Thoracic aorta (tissue), 2 donors: ENCODE results near the gene DDX23. TPM values are rescaled to one million over a fixed set of nuclear protein-coding genes. Genes with fewer than 3 reads are reported as not detected.

ENCODE experiments used
- ATAC-seq: fragments of 150-250 bp; one replicate; pipeline ENCODE4 v1.8.0; 2017; ENCODE audit warnings: low read depth; ENCODE audit not compliant: insufficient number of reproducible peaks, low FRiP score
- DNase-seq: peaks from one replicate; pipeline ENCODE4 v3.0.0-alpha.2; 2020; ENCODE audit warnings: low spot score
- H3K27ac ChIP-seq, 2 donors: fragments of 200-600 bp; sonication (generic); 1 replicate in 1 of 2; 2 replicates in 1 of 2; pipeline ENCODE4 v1.5.1; 2016; ENCODE audit warnings: mild to moderate bottlenecking in 2 of 2, moderate library complexity in 2 of 2
- H3K27me3 ChIP-seq: fragments of 200-600 bp; sonication (generic); replicated peaks from 2 replicates; pipeline ENCODE4 v1.6.0; 2016; ENCODE audit warnings: mild to moderate bottlenecking; ENCODE audit not compliant: insufficient read depth
- H3K36me3 ChIP-seq: fragments of 200-600 bp; sonication (generic); one replicate; pipeline ENCODE4 v1.5.1; 2016
- H3K4me1 ChIP-seq, 2 donors: fragments of 200-600 bp; sonication (generic); 1 replicate in 1 of 2; 2 replicates in 1 of 2; pipeline versions ENCODE4 v1.5.1 to v1.6.0; 2016; ENCODE audit warnings: low read depth in 2 of 2, mild to moderate bottlenecking in 1 of 2; ENCODE audit not compliant: control insufficient read depth in 1 of 2
- H3K4me3 ChIP-seq: fragments of 200-600 bp; sonication (generic); 2 replicates; pipeline ENCODE4 v1.5.1; 2016; ENCODE audit warnings: mild to moderate bottlenecking
- H3K9me3 ChIP-seq: fragments of 200-600 bp; sonication (generic); 2 replicates; pipeline ENCODE4 v1.5.1; 2016
- total RNA-seq, 2 donors: library from RNA; depleted of rRNA; stranded (reverse); fragments of >200 nt; gene quantifications; one replicate each; pipeline versions ENCODE4 v1.1.0 to v1.2.3, GENCODE V29; 2016
- TF ChIP-seq, protein P1 (sequence below): fragments of 200-600 bp; sonication (generic); IDR thresholded peaks from one replicate; pipeline ENCODE4 v1.5.1; 2019; ENCODE audit warnings: antibody characterized with exemption

Gene DDX23
- total RNA-seq, 2 donors from 2014 or later = 53.7 to 92.6 TPM

DNA sequence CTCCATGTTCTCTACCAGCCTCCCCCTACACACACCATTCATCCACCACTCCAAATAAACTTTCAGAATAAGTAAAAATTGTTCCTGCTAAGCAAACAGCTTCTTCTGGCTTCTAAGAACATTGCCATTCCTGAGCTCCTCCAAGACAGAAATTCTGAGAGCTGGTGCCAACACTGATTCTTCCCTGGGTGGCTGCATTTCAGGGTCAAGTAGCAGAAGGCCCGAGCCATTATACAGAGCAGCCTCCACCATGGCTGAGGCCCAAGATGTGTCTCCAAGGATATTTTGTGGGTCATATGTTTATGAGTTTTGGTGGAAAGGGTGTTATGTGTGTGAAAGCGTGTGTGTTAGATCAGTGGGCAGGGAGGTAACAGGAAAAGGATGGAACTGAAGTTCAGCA lies 17.2 kb upstream of the DDX23 start:
- H3K9me3 ChIP-seq = no peaks in the 10 kb centered on the region
- no peak for ATAC-seq
- H3K4me1 ChIP-seq = peaks cover 5 to 9% of the 10 kb centered on the region in 2 donors
- H3K27ac ChIP-seq = no peak overlapping the region
- no peaks in the 10 kb centered on the region for H3K36me3 ChIP-seq
- TF ChIP-seq, protein P1, sequence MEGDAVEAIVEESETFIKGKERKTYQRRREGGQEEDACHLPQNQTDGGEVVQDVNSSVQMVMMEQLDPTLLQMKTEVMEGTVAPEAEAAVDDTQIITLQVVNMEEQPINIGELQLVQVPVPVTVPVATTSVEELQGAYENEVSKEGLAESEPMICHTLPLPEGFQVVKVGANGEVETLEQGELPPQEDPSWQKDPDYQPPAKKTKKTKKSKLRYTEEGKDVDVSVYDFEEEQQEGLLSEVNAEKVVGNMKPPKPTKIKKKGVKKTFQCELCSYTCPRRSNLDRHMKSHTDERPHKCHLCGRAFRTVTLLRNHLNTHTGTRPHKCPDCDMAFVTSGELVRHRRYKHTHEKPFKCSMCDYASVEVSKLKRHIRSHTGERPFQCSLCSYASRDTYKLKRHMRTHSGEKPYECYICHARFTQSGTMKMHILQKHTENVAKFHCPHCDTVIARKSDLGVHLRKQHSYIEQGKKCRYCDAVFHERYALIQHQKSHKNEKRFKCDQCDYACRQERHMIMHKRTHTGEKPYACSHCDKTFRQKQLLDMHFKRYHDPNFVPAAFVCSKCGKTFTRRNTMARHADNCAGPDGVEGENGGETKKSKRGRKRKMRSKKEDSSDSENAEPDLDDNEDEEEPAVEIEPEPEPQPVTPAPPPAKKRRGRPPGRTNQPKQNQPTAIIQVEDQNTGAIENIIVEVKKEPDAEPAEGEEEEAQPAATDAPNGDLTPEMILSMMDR = no peak
- no peak overlapping the region for H3K4me3 ChIP-seq
- H3K27me3 ChIP-seq = no peaks in the 10 kb centered on the region
- DNase-seq = no peak

DNA sequence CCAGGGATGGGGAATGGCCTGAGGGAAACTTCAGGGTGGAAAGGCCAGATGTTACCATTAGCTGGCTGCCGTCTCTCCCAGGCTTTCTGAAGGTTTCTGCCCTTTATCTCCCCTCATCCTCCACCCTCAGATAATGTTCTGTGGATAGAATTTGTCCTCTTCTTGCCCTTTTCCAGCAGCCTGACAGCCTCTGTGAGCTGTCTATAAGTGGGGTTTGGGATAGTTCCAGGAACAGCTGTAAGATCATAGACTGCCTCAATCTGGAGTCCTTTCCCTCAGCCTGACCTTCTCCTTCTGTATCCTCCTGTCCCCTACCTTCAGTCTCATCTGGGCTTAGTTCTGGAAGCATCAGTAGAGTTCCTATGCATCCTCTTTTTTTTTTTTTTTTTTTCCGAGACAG lies 16.5 kb upstream of the DDX23 start:
- H3K4me1 ChIP-seq = peaks cover 5 to 9% of the 10 kb centered on the region in 2 donors
- TF ChIP-seq, protein P1 = no peak
- ATAC-seq (no peak), DNase-seq (no peak)
- no peaks in the 10 kb centered on the region for H3K9me3 ChIP-seq
- no peaks in the 10 kb centered on the region for H3K27me3 ChIP-seq
- no peak overlapping the region for H3K4me3 ChIP-seq
- no peak overlapping the region for H3K27ac ChIP-seq
- H3K36me3 ChIP-seq = no peaks in the 10 kb centered on the region

DNA sequence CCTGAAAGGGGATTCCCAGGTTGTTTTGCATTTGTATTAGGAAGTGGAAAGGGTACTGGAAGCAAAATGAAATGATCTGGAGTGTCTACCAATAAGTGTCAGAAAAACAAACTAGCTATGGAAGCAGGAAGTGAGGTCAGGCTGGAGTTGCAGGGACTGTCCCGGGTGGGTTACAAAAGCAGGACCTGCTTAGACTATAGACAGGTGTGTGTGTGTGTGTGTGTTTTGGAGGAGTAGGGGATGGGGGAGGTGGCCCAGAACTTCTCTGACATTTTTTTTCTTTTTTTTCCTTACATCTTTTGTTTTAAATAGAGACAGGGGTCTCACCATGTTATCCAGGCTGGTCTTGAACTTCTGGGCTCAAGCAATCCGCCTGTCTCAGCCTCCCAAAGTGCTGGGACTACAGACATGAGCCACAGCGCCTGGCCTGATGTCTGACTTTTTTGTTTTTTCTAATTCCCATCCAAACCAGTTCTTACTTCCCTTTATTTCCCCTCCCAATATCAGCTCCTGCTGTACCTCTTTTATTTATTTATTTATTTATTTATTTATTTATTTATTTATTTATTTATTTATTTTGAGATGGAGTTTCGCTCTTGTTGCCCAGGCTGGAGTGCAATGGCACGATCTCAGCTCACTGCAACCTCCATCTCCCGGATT lies 14.2 kb upstream of the DDX23 start:
- H3K27me3 ChIP-seq = no peaks in the 10 kb centered on the region
- no peaks in the 10 kb centered on the region for H3K9me3 ChIP-seq
- peak overlapping the region in 1 of 2 donors; percentile 24 for H3K27ac ChIP-seq
- no peak for DNase-seq
- H3K4me3 ChIP-seq = peak overlapping the region; percentile 77
- H3K4me1 ChIP-seq = peaks cover 5 to 9% of the 10 kb centered on the region in 2 donors
- no peak for ATAC-seq
- TF ChIP-seq, protein P1 = no peak
- H3K36me3 ChIP-seq = no peaks in the 10 kb centered on the region

DNA sequence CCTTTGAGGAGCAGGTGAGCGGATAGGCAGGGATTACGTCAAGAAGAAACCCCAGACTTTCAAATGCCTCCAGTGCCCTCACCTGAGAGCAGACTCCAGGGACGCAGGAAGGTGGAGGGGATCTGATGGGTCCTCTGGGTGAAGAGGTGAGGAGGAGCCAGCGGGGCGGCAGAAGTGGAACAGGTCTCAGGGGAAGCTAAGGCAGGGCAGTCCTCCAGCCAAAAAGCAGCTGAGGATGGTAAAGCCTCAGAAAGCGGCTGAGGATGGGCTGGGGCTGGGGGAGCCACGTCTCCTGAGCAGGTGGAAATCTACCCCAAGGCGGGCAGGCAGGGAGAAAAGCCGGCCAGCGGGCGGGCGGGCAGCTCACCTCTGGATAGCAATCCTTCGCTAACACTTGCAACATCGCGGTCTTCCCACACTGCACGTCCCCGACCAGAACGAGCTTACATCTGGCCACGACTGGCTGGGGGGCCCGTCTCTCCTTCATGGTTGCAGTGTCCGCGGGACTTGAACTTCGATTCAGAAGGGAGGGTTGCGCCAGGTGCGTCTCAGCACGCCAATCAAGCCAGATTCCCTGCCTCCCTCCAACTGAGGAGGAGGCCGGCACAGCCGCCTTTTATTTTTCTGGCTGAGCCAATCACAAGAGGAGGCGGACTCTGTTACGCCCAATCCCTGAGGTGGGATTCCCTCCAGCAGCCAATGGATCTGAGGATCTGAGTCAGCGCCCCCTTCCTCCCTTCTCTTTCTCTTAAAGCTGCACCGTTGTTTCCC lies 13.5 kb upstream of the DDX23 start, which contains the start of gene RND1:
Gene RND1 (minus strand): TSS at position 590 of the 771 bp plus-strand sequence. CDS start 103 bp downstream, at position 487.
- H3K9me3 ChIP-seq = no peaks in the 10 kb centered on the region
- peak; percentile 64 for DNase-seq
- TF ChIP-seq, protein P1 = no peak
- no peaks in the 10 kb centered on the region for H3K36me3 ChIP-seq
- H3K27me3 ChIP-seq = no peaks in the 10 kb centered on the region
- H3K4me3 ChIP-seq = peak within 1 kb of the TSS; percentile 77
- peak within 1 kb of the TSS in 1 of 2 donors; percentile 24 for H3K27ac ChIP-seq
- peaks cover 5 to 9% of the 10 kb centered on the region in 2 donors for H3K4me1 ChIP-seq
- ATAC-seq = peak; percentile 77

DNA sequence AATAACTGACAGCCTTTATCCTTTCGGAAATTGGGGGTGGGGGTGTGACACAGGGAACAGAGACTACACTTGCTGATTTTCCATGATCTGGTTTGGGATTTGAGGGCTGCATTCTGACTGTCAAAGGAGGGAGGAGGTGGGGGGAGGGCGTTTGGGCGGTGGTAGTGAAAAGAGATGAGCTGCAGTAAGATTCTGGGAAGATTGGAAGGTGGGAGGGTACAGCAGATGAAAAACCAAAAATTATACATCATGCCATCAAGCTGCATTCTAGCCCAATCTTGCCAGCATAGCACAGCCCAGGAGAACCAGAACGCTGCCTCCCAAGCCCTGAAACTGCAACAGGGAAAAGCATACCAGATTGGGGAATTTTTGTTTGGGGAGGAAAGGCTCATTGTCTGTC lies 11.3 kb upstream of the DDX23 start:
- peaks cover 5 to 9% of the 10 kb centered on the region in 2 donors for H3K4me1 ChIP-seq
- no peaks in the 10 kb centered on the region for H3K9me3 ChIP-seq
- no peak overlapping the region for H3K27ac ChIP-seq
- H3K36me3 ChIP-seq = no peaks in the 10 kb centered on the region
- DNase-seq = no peak
- no peak overlapping the region for H3K4me3 ChIP-seq
- no peak for ATAC-seq
- TF ChIP-seq, protein P1 = no peak
- H3K27me3 ChIP-seq = no peaks in the 10 kb centered on the region
